Epithelial cell of prostate (primary cell): ENCODE data around the gene PPP2R5C.
"Not testable (repeated sequence)": the region's sequence is repeated elsewhere in the genome, so short reads cannot be mapped to it uniquely, and the experiment has no call there.

Experiments
- DNase-seq: peaks from one replicate; pipeline ENCODE4 v3.0.0-alpha.2; 2011; ENCODE audit warnings: low read depth, low spot score
- H3K27ac ChIP-seq: fragments of 450-650 bp; 2 replicates; pipeline ENCODE4 v1.5.1; 2017; ENCODE audit warnings: mild to moderate bottlenecking

Gene PPP2R5C

GRCh38 chr14:101958418-101959180, 197.1 kb downstream of the PPP2R5C start:
- no peak for DNase-seq

GRCh38 chr14:101959277-101959676, 197.8 kb downstream of the PPP2R5C start:
- no peak for DNase-seq
- no peak overlapping the region for H3K27ac ChIP-seq

More at GRCh38 chr14:101958418-101959180, 197.1 kb downstream of the PPP2R5C start:
- no peak overlapping the region for H3K27ac ChIP-seq

GRCh38 chr14:101960225-101960624, 198.7 kb downstream of the PPP2R5C start:
- no peak overlapping the region for H3K27ac ChIP-seq
- no peak for DNase-seq

GRCh38 chr14:101961011-101961721, 199.7 kb downstream of the PPP2R5C start:
- no peak overlapping the region for H3K27ac ChIP-seq
- peak; percentile 16 for DNase-seq

- no peak for DNase-seq
- H3K27ac ChIP-seq = no peak overlapping the region
These were observed 200.4 kb downstream of the PPP2R5C start for GRCh38 chr14:101961746-101962502.

- DNase-seq = peak; percentile 18
- no peak overlapping the region for H3K27ac ChIP-seq
These were observed 201.0 kb downstream of the PPP2R5C start for GRCh38 chr14:101962503-101962874.

- DNase-seq = no peak
- no peak overlapping the region for H3K27ac ChIP-seq
These were observed 201.5 kb downstream of the PPP2R5C start for GRCh38 chr14:101963052-101963451.

- DNase-seq = no peak
- no peak overlapping the region for H3K27ac ChIP-seq
These were observed 202.3 kb downstream of the PPP2R5C start for GRCh38 chr14:101963656-101964296.

GRCh38 chr14:101964297-101965180, 203.0 kb downstream of the PPP2R5C start, which contains the start of gene DYNC1H1:
TSS of gene DYNC1H1 (plus strand) at chr14:101964573. CDS start at chr14:101964692, 119 bp downstream.
- peak; percentile 45 for DNase-seq
- H3K27ac ChIP-seq = peak within 1 kb of the TSS; percentile 78

- DNase-seq = peak; percentile 18
- H3K27ac ChIP-seq = peak overlapping the region; percentile 78
These were observed 203.7 kb downstream of the PPP2R5C start for GRCh38 chr14:101965181-101965544.

GRCh38 chr14:101965770-101966722, 204.5 kb downstream of the PPP2R5C start:
- peak overlapping the region; percentile 78 for H3K27ac ChIP-seq
- no peak for DNase-seq

GRCh38 chr14:101966742-101967141, 205.2 kb downstream of the PPP2R5C start:
- H3K27ac ChIP-seq = peak overlapping the region; percentile 78
- no peak for DNase-seq

GRCh38 chr14:101968186-101968585, 206.7 kb downstream of the PPP2R5C start:
- peak overlapping the region; percentile 95 for H3K27ac ChIP-seq
- no peak for DNase-seq

- H3K27ac ChIP-seq = peak overlapping the region; percentile 95
These were observed 208.0 kb downstream of the PPP2R5C start for GRCh38 chr14:101969481-101969880.

GRCh38 chr14:101970830-101971400, 209.4 kb downstream of the PPP2R5C start:
- no peak for DNase-seq
- peak overlapping the region; percentile 95 for H3K27ac ChIP-seq

More at GRCh38 chr14:101969481-101969880, 208.0 kb downstream of the PPP2R5C start:
- DNase-seq = no peak

- not testable (repeated sequence) for DNase-seq
- H3K27ac ChIP-seq = peak overlapping the region; percentile 95
These were observed 209.9 kb downstream of the PPP2R5C start for GRCh38 chr14:101971458-101971857.

- H3K27ac ChIP-seq = peak overlapping the region; percentile 95
- DNase-seq = peak; percentile 95
These were observed 210.8 kb downstream of the PPP2R5C start for GRCh38 chr14:101972126-101972866.
